Measurements from ENCODE around the gene PDGFRB. TPM values are rescaled to one million over a fixed set of nuclear protein-coding genes. Genes with fewer than 3 reads are reported as not detected.

The PDGFRB gene
- total and polyA plus RNA-seq, 2 donors (not counting 1 experiment from before 2014, with no cell fraction given): 231 to 347 TPM

DNA sequence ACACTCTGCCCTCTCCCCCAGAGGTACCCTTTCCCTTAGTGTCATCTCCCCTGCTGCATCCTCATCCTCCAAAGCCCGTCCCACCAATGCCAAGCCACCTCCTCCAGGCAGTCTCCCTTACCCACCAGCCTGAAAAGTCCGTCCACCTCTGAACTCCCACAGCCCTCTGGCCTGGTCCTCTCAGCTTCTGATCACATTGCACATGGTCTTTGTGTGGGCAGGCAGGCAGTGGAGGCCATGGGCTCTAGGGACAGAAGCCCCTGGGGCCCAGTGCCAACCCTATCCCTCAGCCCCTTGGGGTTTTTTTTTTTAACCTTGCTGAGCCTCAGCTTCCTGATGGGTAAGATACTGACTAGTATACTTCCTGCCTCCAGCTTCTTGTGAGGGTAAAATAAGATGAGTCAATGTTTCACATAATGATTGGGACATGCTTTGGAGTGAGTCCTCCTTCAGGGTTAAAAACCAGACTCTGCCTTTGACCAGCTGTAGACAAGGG lies 88.7 kb downstream of the PDGFRB start:
- H3K36me3 ChIP-seq (ENCODE audit: control insufficient read depth, insufficient read depth, low read length): no peaks in the 10 kb centered on the region
- no peaks in the 10 kb centered on the region for H4K20me1 ChIP-seq (ENCODE audit: control insufficient read depth, extremely low read depth, insufficient read depth, low read length)
- DNase-seq (ENCODE audit: low read depth in 2 of 2): peak; percentile 60 to 72
- no peak overlapping the region for H2AFZ ChIP-seq (ENCODE audit: low read length)
- TF ChIP-seq, protein P1, sequence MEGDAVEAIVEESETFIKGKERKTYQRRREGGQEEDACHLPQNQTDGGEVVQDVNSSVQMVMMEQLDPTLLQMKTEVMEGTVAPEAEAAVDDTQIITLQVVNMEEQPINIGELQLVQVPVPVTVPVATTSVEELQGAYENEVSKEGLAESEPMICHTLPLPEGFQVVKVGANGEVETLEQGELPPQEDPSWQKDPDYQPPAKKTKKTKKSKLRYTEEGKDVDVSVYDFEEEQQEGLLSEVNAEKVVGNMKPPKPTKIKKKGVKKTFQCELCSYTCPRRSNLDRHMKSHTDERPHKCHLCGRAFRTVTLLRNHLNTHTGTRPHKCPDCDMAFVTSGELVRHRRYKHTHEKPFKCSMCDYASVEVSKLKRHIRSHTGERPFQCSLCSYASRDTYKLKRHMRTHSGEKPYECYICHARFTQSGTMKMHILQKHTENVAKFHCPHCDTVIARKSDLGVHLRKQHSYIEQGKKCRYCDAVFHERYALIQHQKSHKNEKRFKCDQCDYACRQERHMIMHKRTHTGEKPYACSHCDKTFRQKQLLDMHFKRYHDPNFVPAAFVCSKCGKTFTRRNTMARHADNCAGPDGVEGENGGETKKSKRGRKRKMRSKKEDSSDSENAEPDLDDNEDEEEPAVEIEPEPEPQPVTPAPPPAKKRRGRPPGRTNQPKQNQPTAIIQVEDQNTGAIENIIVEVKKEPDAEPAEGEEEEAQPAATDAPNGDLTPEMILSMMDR (conservative IDR thresholded peaks at IDR 0.05 in 1 of 2, IDR thresholded peaks at IDR 0.05 in 1 of 2; ENCODE audit: low read depth in 1 of 2, low read length in 2 of 2): no peak
- TF ChIP-seq EZH2 (IDR thresholded peaks at IDR 0.05; ENCODE audit: low read length, missing control alignments): no peak
- H3K4me2 ChIP-seq (ENCODE audit: extremely low read depth, insufficient read depth, low read length): no peak overlapping the region
- no peak overlapping the region for H3K9ac ChIP-seq (ENCODE audit: insufficient read depth, low read length)
- H3K27me3 ChIP-seq (ENCODE audit: control insufficient read depth, insufficient read depth, low read length): no peaks in the 10 kb centered on the region
- H3K27ac ChIP-seq (ENCODE audit: insufficient read depth, low read length): no peak overlapping the region
- H3K9me3 ChIP-seq (ENCODE audit: control insufficient read depth, insufficient read depth, low read depth, low read length): no peaks in the 10 kb centered on the region
- peaks cover 24% of the 10 kb centered on the region for H3K4me1 ChIP-seq (ENCODE audit: control insufficient read depth, extremely low read depth, insufficient read depth, low read length)
- no peak overlapping the region for H3K4me3 ChIP-seq (replicated peaks in 1 of 4; ENCODE audit: control extremely low read depth in 1 of 4, insufficient read depth in 1 of 4, low read depth in 3 of 4, low read length in 4 of 4)
- no peaks in the 10 kb centered on the region for H3K79me2 ChIP-seq (ENCODE audit: control insufficient read depth, insufficient read depth, low read length)

DNA sequence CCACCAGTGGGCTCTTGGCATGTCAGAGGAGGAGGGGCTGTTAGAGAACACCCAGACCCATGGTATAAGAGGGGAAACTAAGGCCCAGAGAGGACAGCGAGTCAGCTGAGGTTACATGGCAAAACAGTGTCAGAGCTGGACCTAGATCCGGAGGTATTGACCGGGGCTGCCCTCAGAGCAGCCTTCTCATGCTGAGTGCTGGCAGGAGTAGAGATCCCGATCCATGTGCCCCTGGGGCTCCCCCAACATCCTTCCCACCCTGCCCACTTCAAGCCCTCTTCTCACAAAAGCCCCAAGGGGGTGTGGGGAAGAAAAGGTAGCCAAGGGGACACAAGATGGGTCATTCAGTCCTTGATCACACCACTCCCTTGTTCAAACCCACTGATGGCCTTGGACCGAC lies 89.2 kb downstream of the PDGFRB start:
- H2AFZ ChIP-seq (ENCODE audit: low read length): no peak overlapping the region
- H3K9ac ChIP-seq (ENCODE audit: insufficient read depth, low read length): no peak overlapping the region
- H3K36me3 ChIP-seq (ENCODE audit: control insufficient read depth, insufficient read depth, low read length): no peaks in the 10 kb centered on the region
- TF ChIP-seq, protein P1 (conservative IDR thresholded peaks at IDR 0.05 in 1 of 2, IDR thresholded peaks at IDR 0.05 in 1 of 2; ENCODE audit: low read depth in 1 of 2, low read length in 2 of 2): no peak
- no peak for TF ChIP-seq EZH2 (IDR thresholded peaks at IDR 0.05; ENCODE audit: low read length, missing control alignments)
- no peaks in the 10 kb centered on the region for H3K27me3 ChIP-seq (ENCODE audit: control insufficient read depth, insufficient read depth, low read length)
- H3K79me2 ChIP-seq (ENCODE audit: control insufficient read depth, insufficient read depth, low read length): no peaks in the 10 kb centered on the region
- H3K4me1 ChIP-seq (ENCODE audit: control insufficient read depth, extremely low read depth, insufficient read depth, low read length): peaks cover 24% of the 10 kb centered on the region
- no peak overlapping the region for H3K4me3 ChIP-seq (replicated peaks in 1 of 4; ENCODE audit: control extremely low read depth in 1 of 4, insufficient read depth in 1 of 4, low read depth in 3 of 4, low read length in 4 of 4)
- H3K4me2 ChIP-seq (ENCODE audit: extremely low read depth, insufficient read depth, low read length): no peak overlapping the region
- H3K9me3 ChIP-seq (ENCODE audit: control insufficient read depth, insufficient read depth, low read depth, low read length): no peaks in the 10 kb centered on the region
- DNase-seq (ENCODE audit: low read depth in 2 of 2): no peak
- H4K20me1 ChIP-seq (ENCODE audit: control insufficient read depth, extremely low read depth, insufficient read depth, low read length): no peaks in the 10 kb centered on the region
- H3K27ac ChIP-seq (ENCODE audit: insufficient read depth, low read length): no peak overlapping the region

DNA sequence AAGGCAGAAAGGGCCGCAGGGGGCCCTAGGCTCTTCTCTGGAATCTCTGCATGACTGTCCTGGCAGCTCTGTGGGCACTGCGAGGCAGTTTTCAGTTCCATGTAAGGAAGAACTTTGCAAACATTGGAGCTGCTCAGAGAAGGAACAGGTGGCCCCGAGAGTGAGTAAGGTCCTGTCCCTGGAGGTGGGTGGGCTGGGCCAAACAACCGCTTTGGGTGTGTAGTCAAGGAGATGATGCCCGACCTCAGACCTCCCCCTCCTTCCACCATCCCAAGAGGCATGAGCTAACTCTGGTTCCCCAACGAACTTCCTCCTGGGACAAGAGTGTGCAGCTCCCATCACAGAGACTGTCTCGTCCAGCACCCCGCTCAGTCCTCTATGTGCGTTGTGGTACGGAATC lies 89.8 kb downstream of the PDGFRB start:
- Histone ChIP-seq H3K36me3 (ENCODE audit: control insufficient read depth, insufficient read depth, low read length) (no peaks in the 10 kb centered on the region), H3K4me3 (replicated peaks in 1 of 4; ENCODE audit: control extremely low read depth in 1 of 4, insufficient read depth in 1 of 4, low read depth in 3 of 4, low read length in 4 of 4) (no peak overlapping the region), H3K4me2 (ENCODE audit: extremely low read depth, insufficient read depth, low read length) (no peak overlapping the region), H3K79me2 (ENCODE audit: control insufficient read depth, insufficient read depth, low read length) (no peaks in the 10 kb centered on the region), H3K4me1 (ENCODE audit: control insufficient read depth, extremely low read depth, insufficient read depth, low read length) (peaks cover 24% of the 10 kb centered on the region), H2AFZ (ENCODE audit: low read length) (no peak overlapping the region), H3K27ac (ENCODE audit: insufficient read depth, low read length) (no peak overlapping the region), H3K27me3 (ENCODE audit: control insufficient read depth, insufficient read depth, low read length) (no peaks in the 10 kb centered on the region), H4K20me1 (ENCODE audit: control insufficient read depth, extremely low read depth, insufficient read depth, low read length) (no peaks in the 10 kb centered on the region), H3K9ac (ENCODE audit: insufficient read depth, low read length) (no peak overlapping the region), H3K9me3 (ENCODE audit: control insufficient read depth, insufficient read depth, low read depth, low read length) (no peaks in the 10 kb centered on the region)
- TF ChIP-seq EZH2 (IDR thresholded peaks at IDR 0.05; ENCODE audit: low read length, missing control alignments): no peak
- TF ChIP-seq, protein P1 (conservative IDR thresholded peaks at IDR 0.05 in 1 of 2, IDR thresholded peaks at IDR 0.05 in 1 of 2; ENCODE audit: low read depth in 1 of 2, low read length in 2 of 2): no peak
- DNase-seq (ENCODE audit: low read depth in 2 of 2): peak in 1 of 2 donors; percentile 65

Data from fibroblast of lung (primary cell).